ENCODE data around the gene ZNF692. TPM values are rescaled to one million over a fixed set of nuclear protein-coding genes. Genes with fewer than 3 reads are reported as not detected.

The ZNF692 gene
- total and polyA plus RNA-seq, 2 of the 13 experiments (the other 11 are each of a cell fraction or from before 2014, with no cell fraction given) = 27.3 to 45.8 TPM

DNA sequence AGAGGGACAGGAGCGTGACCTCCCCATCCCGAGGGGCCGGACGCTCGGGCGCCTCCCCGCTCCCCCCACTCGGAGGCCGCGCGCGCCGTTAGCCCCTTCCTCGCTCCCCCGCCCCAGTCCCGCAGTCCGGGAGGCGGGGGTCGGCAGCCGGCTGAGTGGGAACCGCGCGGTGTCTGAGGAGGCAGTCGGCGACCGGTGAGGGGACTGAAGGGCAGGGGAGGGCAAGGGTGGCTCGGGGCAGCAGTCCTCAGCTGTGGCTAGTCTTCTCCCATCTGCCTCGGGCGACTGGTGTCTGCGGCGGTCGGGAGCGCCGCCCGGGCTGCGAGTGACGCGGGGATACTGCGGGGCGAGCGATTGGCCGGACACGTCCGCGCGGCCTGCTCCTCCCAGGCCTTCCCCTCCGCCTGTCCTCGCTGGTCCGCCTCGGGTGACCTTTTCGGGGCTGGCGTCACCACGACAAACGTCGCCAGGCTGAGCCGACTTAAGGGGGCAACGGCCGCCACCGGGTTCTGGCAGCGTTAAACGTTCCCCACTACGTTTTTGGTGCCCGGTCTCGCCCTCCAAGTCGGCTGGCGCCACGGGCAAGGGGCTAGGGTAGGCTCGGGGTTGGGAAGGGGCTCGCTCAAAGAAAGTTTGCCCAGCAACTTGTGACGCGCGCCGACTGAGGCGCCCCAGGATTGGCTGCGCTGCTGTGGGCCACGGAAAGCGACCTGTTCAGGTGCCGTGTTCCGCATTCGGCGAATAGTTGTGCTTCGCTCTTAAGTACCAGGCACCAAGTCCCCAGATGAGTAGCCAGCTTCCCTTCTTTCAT is 20.3 kb downstream of the ZNF692 start (continued):
- peak; percentile 13; the same call in 1 of the 2 replicates for TF ChIP-seq KLF6 (CRISPR knock-in tag; IDR thresholded peaks at IDR 0.05)
- no peak for TF ChIP-seq SKI (IDR thresholded peaks at IDR 0.05; ENCODE audit: partially characterized antibody)
- no peak for TF ChIP-seq ZNF317 (CRISPR knock-in tag; IDR thresholded peaks at IDR 0.05)
- peak; percentile 78 for TF ChIP-seq ZSCAN21 (CRISPR knock-in tag; IDR thresholded peaks at IDR 0.05; ENCODE audit: borderline replicate concordance)
- no peak for TF ChIP-seq TCF7L2 (IDR thresholded peaks at IDR 0.05; ENCODE audit: low read depth, low read length)
- TF ChIP-seq, protein P1, sequence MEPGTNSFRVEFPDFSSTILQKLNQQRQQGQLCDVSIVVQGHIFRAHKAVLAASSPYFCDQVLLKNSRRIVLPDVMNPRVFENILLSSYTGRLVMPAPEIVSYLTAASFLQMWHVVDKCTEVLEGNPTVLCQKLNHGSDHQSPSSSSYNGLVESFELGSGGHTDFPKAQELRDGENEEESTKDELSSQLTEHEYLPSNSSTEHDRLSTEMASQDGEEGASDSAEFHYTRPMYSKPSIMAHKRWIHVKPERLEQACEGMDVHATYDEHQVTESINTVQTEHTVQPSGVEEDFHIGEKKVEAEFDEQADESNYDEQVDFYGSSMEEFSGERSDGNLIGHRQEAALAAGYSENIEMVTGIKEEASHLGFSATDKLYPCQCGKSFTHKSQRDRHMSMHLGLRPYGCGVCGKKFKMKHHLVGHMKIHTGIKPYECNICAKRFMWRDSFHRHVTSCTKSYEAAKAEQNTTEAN (CRISPR knock-in tag; conservative IDR thresholded peaks at IDR 0.05) = peak; percentile 32; the same call in 1 of the 2 replicates
- TF ChIP-seq U2AF1 (optimal IDR thresholded peaks at IDR 0.05; ENCODE audit: low read depth, low read length) = peak; percentile 61
- no peak for TF ChIP-seq FOXP1 (IDR thresholded peaks at IDR 0.05)
- no peak for TF ChIP-seq FOXP1 (CRISPR knock-in tag; IDR thresholded peaks at IDR 0.05)
- TF ChIP-seq CEBPB (IDR thresholded peaks at IDR 0.05; ENCODE audit: borderline replicate concordance, low read depth, low read length) = no peak
- TF ChIP-seq RXRA (CRISPR knock-in tag; IDR thresholded peaks at IDR 0.05) = peak; percentile 91; the same call in 1 of the 2 replicates
- TF ChIP-seq, protein P2, sequence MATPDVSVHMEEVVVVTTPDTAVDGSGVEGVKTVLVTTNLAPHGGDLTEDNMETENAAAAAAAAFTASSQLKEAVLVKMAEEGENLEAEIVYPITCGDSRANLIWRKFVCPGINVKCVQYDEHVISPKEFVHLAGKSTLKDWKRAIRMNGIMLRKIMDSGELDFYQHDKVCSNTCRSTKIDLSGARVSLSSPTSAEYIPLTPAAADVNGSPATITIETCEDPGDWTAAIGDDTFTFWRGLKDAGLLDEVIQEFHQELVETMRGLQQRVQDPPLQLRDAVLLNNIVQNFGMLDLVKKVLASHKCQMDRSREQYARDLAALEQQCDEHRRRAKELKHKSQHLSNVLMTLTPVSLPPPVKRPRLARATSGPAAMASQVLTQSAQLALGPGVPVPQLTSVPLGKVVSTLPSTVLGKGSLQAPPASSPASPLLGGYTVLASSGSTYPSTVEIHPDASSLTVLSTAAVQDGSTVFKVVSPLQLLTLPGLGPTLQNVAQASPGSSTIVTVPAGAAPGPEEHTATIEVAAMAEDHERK (CRISPR knock-in tag; IDR thresholded peaks at IDR 0.05; ENCODE audit: low read depth) = peak; percentile 61; the same call in 1 of the 2 replicates
- TF ChIP-seq, protein P3, sequence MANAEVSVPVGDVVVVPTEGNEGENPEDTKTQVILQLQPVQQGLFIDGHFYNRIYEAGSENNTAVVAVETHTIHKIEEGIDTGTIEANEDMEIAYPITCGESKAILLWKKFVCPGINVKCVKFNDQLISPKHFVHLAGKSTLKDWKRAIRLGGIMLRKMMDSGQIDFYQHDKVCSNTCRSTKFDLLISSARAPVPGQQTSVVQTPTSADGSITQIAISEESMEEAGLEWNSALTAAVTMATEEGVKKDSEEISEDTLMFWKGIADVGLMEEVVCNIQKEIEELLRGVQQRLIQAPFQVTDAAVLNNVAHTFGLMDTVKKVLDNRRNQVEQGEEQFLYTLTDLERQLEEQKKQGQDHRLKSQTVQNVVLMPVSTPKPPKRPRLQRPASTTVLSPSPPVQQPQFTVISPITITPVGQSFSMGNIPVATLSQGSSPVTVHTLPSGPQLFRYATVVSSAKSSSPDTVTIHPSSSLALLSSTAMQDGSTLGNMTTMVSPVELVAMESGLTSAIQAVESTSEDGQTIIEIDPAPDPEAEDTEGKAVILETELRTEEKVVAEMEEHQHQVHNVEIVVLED (CRISPR knock-in tag; IDR thresholded peaks at IDR 0.05; ENCODE audit: borderline replicate concordance) = peak; percentile 83; the same call in 1 of the 2 replicates
- no peak for TF ChIP-seq ZNF383 (CRISPR knock-in tag; IDR thresholded peaks at IDR 0.05; ENCODE audit: borderline replicate concordance)
- TF ChIP-seq, protein P4, sequence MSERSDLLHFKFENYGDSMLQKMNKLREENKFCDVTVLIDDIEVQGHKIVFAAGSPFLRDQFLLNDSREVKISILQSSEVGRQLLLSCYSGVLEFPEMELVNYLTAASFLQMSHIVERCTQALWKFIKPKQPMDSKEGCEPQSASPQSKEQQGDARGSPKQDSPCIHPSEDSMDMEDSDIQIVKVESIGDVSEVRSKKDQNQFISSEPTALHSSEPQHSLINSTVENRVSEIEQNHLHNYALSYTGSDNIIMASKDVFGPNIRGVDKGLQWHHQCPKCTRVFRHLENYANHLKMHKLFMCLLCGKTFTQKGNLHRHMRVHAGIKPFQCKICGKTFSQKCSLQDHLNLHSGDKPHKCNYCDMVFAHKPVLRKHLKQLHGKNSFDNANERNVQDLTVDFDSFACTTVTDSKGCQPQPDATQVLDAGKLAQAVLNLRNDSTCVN (CRISPR knock-in tag; IDR thresholded peaks at IDR 0.05; ENCODE audit: borderline replicate concordance) = no peak; the same call in 1 of the 2 replicates
- TF ChIP-seq NRL (CRISPR knock-in tag; IDR thresholded peaks at IDR 0.05; ENCODE audit: borderline replicate concordance) = no peak
- peak; percentile 35; the same call in 1 of the 2 replicates for TF ChIP-seq ZNF263 (CRISPR knock-in tag; IDR thresholded peaks at IDR 0.05)
- TF ChIP-seq, protein P5, sequence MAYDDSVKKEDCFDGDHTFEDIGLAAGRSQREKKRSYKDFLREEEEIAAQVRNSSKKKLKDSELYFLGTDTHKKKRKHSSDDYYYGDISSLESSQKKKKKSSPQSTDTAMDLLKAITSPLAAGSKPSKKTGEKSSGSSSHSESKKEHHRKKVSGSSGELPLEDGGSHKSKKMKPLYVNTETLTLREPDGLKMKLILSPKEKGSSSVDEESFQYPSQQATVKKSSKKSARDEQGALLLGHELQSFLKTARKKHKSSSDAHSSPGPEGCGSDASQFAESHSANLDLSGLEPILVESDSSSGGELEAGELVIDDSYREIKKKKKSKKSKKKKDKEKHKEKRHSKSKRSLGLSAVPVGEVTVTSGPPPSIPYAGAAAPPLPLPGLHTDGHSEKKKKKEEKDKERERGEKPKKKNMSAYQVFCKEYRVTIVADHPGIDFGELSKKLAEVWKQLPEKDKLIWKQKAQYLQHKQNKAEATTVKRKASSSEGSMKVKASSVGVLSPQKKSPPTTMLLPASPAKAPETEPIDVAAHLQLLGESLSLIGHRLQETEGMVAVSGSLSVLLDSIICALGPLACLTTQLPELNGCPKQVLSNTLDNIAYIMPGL (CRISPR knock-in tag; IDR thresholded peaks at IDR 0.05; ENCODE audit: borderline replicate concordance in 1 of 2, low read depth in 1 of 2) = peak in 1 of 2 experiments; percentile 96
- TF ChIP-seq ZNF17 (CRISPR knock-in tag; IDR thresholded peaks at IDR 0.05) = no peak
- TF ChIP-seq, protein P6, sequence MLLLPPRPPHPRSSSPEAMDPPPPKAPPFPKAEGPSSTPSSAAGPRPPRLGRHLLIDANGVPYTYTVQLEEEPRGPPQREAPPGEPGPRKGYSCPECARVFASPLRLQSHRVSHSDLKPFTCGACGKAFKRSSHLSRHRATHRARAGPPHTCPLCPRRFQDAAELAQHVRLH (CRISPR knock-in tag; IDR thresholded peaks at IDR 0.05; ENCODE audit: borderline replicate concordance, low read depth) = peak; percentile 43; the same call in 1 of the 2 replicates

All from HepG2 (cell line).